Liver (tissue), 9 donors: ENCODE data around the gene PHC2. TPM values are rescaled to one million over a fixed set of nuclear protein-coding genes. Genes with fewer than 3 reads are reported as not detected.

Experiments
- DNase-seq: peaks from one replicate; pipeline ENCODE4 v3.0.0-alpha.2; 2017; ENCODE audit warnings: low spot score
- H3K27ac ChIP-seq, 2 donors: one replicate each; pipeline ENCODE4 v1.7.0; 2013; ENCODE audit warnings: inconsistent platforms in 2 of 2, low read length in 2 of 2, control low read depth in 1 of 2, low read depth in 1 of 2, mild to moderate bottlenecking in 1 of 2
- H3K27me3 ChIP-seq, 4 donors: one replicate each; pipeline versions ENCODE4 v1.6.1 to v1.7.0; 2013; ENCODE audit warnings: low read length in 3 of 4, inconsistent platforms in 1 of 4, mild to moderate bottlenecking in 1 of 4, moderate library complexity in 1 of 4; ENCODE audit not compliant: control insufficient read depth in 4 of 4, insufficient read depth in 4 of 4
- H3K36me3 ChIP-seq, 4 donors: one replicate each; pipeline versions ENCODE4 v1.6.1 to v1.7.0; 2013; ENCODE audit warnings: low read length in 3 of 4, mild to moderate bottlenecking in 3 of 4, low read depth in 1 of 4, moderate library complexity in 1 of 4; ENCODE audit not compliant: control insufficient read depth in 4 of 4, insufficient read depth in 3 of 4
- H3K4me1 ChIP-seq, 4 donors: one replicate each; pipeline versions ENCODE4 v1.6.1 to v1.7.0; 2013; ENCODE audit warnings: low read length in 3 of 4, mild to moderate bottlenecking in 3 of 4, moderate library complexity in 1 of 4; ENCODE audit not compliant: control insufficient read depth in 4 of 4, insufficient read depth in 4 of 4
- H3K4me3 ChIP-seq, 3 donors: one replicate each; pipeline versions ENCODE4 v1.6.1 to v1.7.0; 2013; ENCODE audit warnings: low read length in 3 of 3, control low read depth in 1 of 3, low read depth in 1 of 3, mild to moderate bottlenecking in 1 of 3
- H3K9ac ChIP-seq, 2 donors: one replicate each; pipeline ENCODE4 v1.7.0; 2013; ENCODE audit warnings: low read length in 2 of 2, mild to moderate bottlenecking in 2 of 2, moderate library complexity in 2 of 2, control low read depth in 1 of 2, low read depth in 1 of 2
- H3K9me3 ChIP-seq, 4 donors: one replicate each; pipeline versions ENCODE4 v1.6.1 to v1.7.0; 2013; ENCODE audit warnings: low read length in 3 of 4; ENCODE audit not compliant: control insufficient read depth in 4 of 4
- EGR1 ChIP-seq, 2 donors: IDR thresholded peaks; 2 replicates each; pipeline ENCODE4 v1.6.1; 2016 to 2018; ENCODE audit warnings: antibody characterized with exemption in 2 of 2, low read depth in 2 of 2
- FOXA1 ChIP-seq: IDR thresholded peaks from 2 replicates; pipeline ENCODE4 v1.6.1; 2016; ENCODE audit warnings: antibody characterized with exemption
- GABPA ChIP-seq, 2 donors: IDR thresholded peaks in 1 of 2; conservative IDR thresholded peaks in 1 of 2; 2 replicates each; pipeline ENCODE4 v1.6.1; 2016; ENCODE audit warnings: antibody characterized with exemption in 2 of 2, mild to moderate bottlenecking in 1 of 2, moderate library complexity in 1 of 2
- HNF4A ChIP-seq, 2 donors: conservative IDR thresholded peaks; 2 replicates each; pipeline ENCODE4 v1.6.1; 2016; ENCODE audit warnings: antibody characterized with exemption in 2 of 2, mild to moderate bottlenecking in 2 of 2
- HNF4G ChIP-seq: IDR thresholded peaks from 2 replicates; pipeline ENCODE4 v1.6.1; 2016; ENCODE audit warnings: antibody characterized with exemption
- NR2F2 ChIP-seq: IDR thresholded peaks from 2 replicates; pipeline ENCODE4 v1.6.1; 2016; ENCODE audit warnings: antibody characterized with exemption
- RAD21 ChIP-seq, 2 donors: IDR thresholded peaks; 2 replicates each; pipeline ENCODE4 v1.6.1; 2016; ENCODE audit warnings: antibody characterized with exemption in 2 of 2, mild to moderate bottlenecking in 2 of 2
- RXRA ChIP-seq, 2 donors: IDR thresholded peaks; 2 replicates each; pipeline ENCODE4 v1.6.1; 2017 to 2018; ENCODE audit warnings: antibody characterized with exemption in 2 of 2, mild to moderate bottlenecking in 1 of 2
- SP1 ChIP-seq: IDR thresholded peaks from 2 replicates; pipeline ENCODE4 v1.6.1; 2018; ENCODE audit warnings: antibody characterized with exemption, mild to moderate bottlenecking
- YY1 ChIP-seq: IDR thresholded peaks from 2 replicates; pipeline ENCODE4 v1.6.1; 2016; ENCODE audit warnings: antibody characterized with exemption, mild to moderate bottlenecking
- WGBS: extraction: QIAGEN DNeasy Blood & Tissue Kit; methylation state at CpG from one replicate; pipeline ENCODE4 v1.1.7; 2013; 5-methylcytosine and 5-hydroxymethylcytosine counted together
- polyA plus RNA-seq, 2 donors: library from polyadenylated mRNA; stranded (reverse) in 1 of 2; unstranded in 1 of 2; fragments of 200-250 nt in 1 of 2; fragments of >200 nt in 1 of 2; fragmentation: Nextera tagmentation in 1 of 2; extraction: Ambion mirVana in 1 of 2; gene quantifications; one replicate each; pipeline versions ENCODE4 v1.2.1 to v1.2.3, GENCODE V29; 2013 to 2015
- total RNA-seq, 2 donors: library from RNA; depleted of rRNA; stranded (reverse); fragments of >200 nt; gene quantifications; one replicate each; pipeline ENCODE4 v1.2.3, GENCODE V29; 2014
- TF ChIP-seq, protein P1 (sequence below): IDR thresholded peaks from 2 replicates; pipeline ENCODE4 v1.6.1; 2016; ENCODE audit warnings: antibody characterized with exemption
- TF ChIP-seq, protein P2 (sequence below): IDR thresholded peaks from 2 replicates; pipeline ENCODE4 v1.6.1; 2016; ENCODE audit warnings: antibody characterized with exemption
- TF ChIP-seq, protein P3 (sequence below): fragments of 150-350 bp; IDR thresholded peaks from 2 replicates; pipeline ENCODE4 v1.5.1; 2017; ENCODE audit warnings: improper control_type of control experiment, low read depth, low read length; ENCODE audit not compliant: missing input control
- TF ChIP-seq, protein P4 (sequence below): IDR thresholded peaks from 2 replicates; pipeline ENCODE4 v1.6.1; 2016; ENCODE audit warnings: antibody characterized with exemption
- donor health status: healthy.
- donor health status: healthy.
- donor health status: healthy.
- donor health status: healthy.
- donor health status: healthy.

The PHC2 gene
- total and polyA plus RNA-seq, 4 donors = 19.1 to 67.8 (median 44.7) TPM

DNA sequence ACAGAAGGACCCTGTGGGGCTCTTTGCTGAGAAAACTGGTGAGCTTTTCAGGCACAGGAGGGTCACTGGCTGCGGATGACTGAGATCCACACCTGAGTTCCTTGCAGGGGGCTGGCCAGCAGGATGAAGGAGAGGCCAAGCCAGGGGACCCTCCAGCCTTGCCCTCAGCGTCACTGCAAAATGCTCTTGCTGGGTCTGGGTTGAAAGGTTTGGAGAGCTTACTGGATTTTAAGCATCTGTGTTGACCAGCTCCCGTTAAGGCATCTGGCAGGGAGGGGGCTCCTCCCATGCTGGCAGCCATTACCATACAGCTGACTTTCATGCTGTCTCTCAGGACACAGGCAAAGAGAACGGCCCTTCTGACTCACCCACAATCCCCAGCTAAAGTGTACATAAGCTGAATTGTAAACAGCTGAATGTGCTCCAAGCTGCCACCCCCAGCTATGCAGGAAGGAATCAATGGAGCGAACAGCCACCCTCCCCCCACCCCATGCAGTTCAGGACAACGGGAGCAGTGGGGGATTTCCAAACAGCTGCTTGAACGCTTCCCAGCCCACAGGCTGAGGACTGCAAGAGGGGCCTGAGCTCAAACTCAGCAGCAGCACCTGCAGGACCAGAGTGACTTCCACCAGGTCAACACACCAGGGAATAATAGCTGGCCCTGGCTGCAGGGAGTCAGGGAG, 88.7 kb downstream of the PHC2 start (continued):
- TF ChIP-seq, protein P1, sequence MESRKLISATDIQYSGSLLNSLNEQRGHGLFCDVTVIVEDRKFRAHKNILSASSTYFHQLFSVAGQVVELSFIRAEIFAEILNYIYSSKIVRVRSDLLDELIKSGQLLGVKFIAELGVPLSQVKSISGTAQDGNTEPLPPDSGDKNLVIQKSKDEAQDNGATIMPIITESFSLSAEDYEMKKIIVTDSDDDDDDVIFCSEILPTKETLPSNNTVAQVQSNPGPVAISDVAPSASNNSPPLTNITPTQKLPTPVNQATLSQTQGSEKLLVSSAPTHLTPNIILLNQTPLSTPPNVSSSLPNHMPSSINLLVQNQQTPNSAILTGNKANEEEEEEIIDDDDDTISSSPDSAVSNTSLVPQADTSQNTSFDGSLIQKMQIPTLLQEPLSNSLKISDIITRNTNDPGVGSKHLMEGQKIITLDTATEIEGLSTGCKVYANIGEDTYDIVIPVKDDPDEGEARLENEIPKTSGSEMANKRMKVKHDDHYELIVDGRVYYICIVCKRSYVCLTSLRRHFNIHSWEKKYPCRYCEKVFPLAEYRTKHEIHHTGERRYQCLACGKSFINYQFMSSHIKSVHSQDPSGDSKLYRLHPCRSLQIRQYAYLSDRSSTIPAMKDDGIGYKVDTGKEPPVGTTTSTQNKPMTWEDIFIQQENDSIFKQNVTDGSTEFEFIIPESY = peak; percentile 88
- TF ChIP-seq YY1 (peak; percentile 97), RAD21 (IDR thresholded peaks at IDR 0.05) (peak; percentile 35 to 55)
- TF ChIP-seq, protein P2, sequence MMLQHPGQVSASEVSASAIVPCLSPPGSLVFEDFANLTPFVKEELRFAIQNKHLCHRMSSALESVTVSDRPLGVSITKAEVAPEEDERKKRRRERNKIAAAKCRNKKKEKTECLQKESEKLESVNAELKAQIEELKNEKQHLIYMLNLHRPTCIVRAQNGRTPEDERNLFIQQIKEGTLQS = peak; percentile 73

DNA sequence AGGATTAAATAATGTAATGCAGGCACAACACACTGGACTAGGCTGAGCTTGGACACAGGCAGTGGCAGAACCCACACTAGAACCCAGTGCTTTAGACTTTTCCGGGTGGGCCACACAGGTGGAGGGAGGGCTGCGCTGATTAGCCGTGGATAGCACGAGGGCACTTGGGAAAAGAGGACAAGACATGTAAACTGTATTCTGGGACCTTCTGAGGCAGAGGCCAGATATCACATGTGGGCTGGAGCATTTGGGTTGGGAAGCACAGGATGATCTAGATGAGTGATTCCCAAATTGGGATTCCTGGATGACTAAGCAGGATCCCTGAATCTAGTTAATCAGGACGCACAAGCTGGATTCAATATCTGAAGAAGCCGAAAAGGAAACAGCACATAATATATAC, 89.7 kb downstream of the PHC2 start:
- no peaks in the 10 kb centered on the region for H3K9me3 ChIP-seq
- no peak overlapping the region for H3K9ac ChIP-seq
- H3K4me3 ChIP-seq = no peak overlapping the region
- H3K27me3 ChIP-seq = no peaks in the 10 kb centered on the region
- H3K36me3 ChIP-seq = no peaks in the 10 kb centered on the region
- WGBS = 76% methylated on average over 6 of the region's 6 CpGs
- peak overlapping the region; percentile 97 to 99 for H3K27ac ChIP-seq
- DNase-seq = no peak
- peaks cover 40 to 92% (median 80%) of the 10 kb centered on the region in 4 donors for H3K4me1 ChIP-seq
- TF ChIP-seq SP1 (no peak), EGR1 (IDR thresholded peaks at IDR 0.05; ENCODE audit: low read depth in 2 of 2) (no peak), HNF4A (conservative IDR thresholded peaks at IDR 0.05) (no peak), GABPA (IDR thresholded peaks at IDR 0.05 in 1 of 2, conservative IDR thresholded peaks at IDR 0.05 in 1 of 2) (no peak), RAD21 (IDR thresholded peaks at IDR 0.05) (no peak), HNF4G (no peak)
- TF ChIP-seq, protein P3, sequence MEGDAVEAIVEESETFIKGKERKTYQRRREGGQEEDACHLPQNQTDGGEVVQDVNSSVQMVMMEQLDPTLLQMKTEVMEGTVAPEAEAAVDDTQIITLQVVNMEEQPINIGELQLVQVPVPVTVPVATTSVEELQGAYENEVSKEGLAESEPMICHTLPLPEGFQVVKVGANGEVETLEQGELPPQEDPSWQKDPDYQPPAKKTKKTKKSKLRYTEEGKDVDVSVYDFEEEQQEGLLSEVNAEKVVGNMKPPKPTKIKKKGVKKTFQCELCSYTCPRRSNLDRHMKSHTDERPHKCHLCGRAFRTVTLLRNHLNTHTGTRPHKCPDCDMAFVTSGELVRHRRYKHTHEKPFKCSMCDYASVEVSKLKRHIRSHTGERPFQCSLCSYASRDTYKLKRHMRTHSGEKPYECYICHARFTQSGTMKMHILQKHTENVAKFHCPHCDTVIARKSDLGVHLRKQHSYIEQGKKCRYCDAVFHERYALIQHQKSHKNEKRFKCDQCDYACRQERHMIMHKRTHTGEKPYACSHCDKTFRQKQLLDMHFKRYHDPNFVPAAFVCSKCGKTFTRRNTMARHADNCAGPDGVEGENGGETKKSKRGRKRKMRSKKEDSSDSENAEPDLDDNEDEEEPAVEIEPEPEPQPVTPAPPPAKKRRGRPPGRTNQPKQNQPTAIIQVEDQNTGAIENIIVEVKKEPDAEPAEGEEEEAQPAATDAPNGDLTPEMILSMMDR = no peak
- TF ChIP-seq, protein P2 = no peak

DNA sequence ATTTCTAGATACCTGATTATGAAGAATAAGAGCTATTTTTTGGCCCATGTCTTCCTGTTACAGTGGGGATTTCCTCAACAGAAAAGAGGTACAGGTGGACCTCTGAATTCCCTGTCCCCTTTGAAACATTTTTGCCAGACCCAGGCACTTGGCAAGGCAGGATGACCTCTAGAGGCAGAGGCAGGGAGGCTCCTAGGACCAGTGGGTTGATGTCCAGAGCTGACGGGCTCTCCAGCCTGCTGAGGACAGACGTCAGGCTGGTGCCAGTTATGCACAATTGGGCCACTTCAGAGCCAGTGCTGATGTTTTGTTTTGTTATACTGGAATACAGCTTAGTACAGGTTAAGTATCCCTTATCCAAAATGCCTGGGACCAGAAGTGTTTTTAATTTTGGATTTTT, 91.5 kb downstream of the PHC2 start:
- peak overlapping the region in 1 of 2 donors; percentile 16 for H3K9ac ChIP-seq

More for the DNA sequence above, 91.5 kb downstream of the PHC2 start:
- Histone ChIP-seq H3K27me3 (no peaks in the 10 kb centered on the region), H3K4me1 (peaks cover 45 to 87% (median 79%) of the 10 kb centered on the region in 4 donors), H3K4me3 (no peak overlapping the region), H3K27ac (peak overlapping the region; percentile 97 to 99), H3K36me3 (no peaks in the 10 kb centered on the region), H3K9me3 (no peaks in the 10 kb centered on the region)
- TF ChIP-seq, protein P4, sequence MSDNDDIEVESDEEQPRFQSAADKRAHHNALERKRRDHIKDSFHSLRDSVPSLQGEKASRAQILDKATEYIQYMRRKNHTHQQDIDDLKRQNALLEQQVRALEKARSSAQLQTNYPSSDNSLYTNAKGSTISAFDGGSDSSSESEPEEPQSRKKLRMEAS = no peak
- no peak for TF ChIP-seq NR2F2
- no peak for TF ChIP-seq FOXA1
- TF ChIP-seq RXRA (IDR thresholded peaks at IDR 0.05) = no peak
- TF ChIP-seq, protein P1 = no peak
- no peak for DNase-seq
- WGBS = 32% methylated on average over 2 of the region's 2 CpGs
